ENCODE results near the gene NME5. TPM values are rescaled to one million over a fixed set of nuclear protein-coding genes. Genes with fewer than 3 reads are reported as not detected.
"Not testable (repeated sequence)": the region's sequence is repeated elsewhere in the genome, so short reads cannot be mapped to it uniquely, and the experiment has no call there.

Gene NME5
- total and polyA plus RNA-seq, 8 donors, result 1.5 to 2.7 (median 2.1) TPM; not detected in 3

- TF ChIP-seq POLR2A (IDR thresholded peaks at IDR 0.05), result no peak
- no peak for TF ChIP-seq CTCF (IDR thresholded peaks at IDR 0.05)
- no peak for TF ChIP-seq POLR2AphosphoS5 (IDR thresholded peaks at IDR 0.05)
- Histone ChIP-seq H3K27ac (no peak overlapping the region), H3K4me1 (peaks cover 0 to 5% (median 0%) of the 10 kb centered on the region in 4 donors), H3K9me3 (no peaks in the 10 kb centered on the region), H3K27me3 (no peaks in the 10 kb centered on the region), H3K4me3 (no peak overlapping the region), H3K36me3 (no peaks in the 10 kb centered on the region)
- intact Hi-C loops (cut with DNase I; ENCODE audit: low total_unique reads), result no loop called here
- 16 to 57% (median 52%) methylated on average over 1 of the region's 1 CpG for WGBS, 5 donors
- no peak for DNase-seq
Observed at GRCh38 chr5:138078006-138078643, 61.1 kb downstream of the NME5 start.

GRCh38 chr5:138077064-138077696 is 62.0 kb downstream of the NME5 start:
- Histone ChIP-seq H3K27ac (no peak overlapping the region), H3K4me1 (peaks cover 0 to 5% (median 0%) of the 10 kb centered on the region in 4 donors), H3K36me3 (no peaks in the 10 kb centered on the region), H3K9me3 (no peaks in the 10 kb centered on the region), H3K27me3 (no peaks in the 10 kb centered on the region), H3K4me3 (no peak overlapping the region)
- DNase-seq, result peak; percentile 72 to 83
- peak in 1 of 3 donors; percentile 32 for TF ChIP-seq POLR2AphosphoS5 (IDR thresholded peaks at IDR 0.05)
- no peak for TF ChIP-seq POLR2A (IDR thresholded peaks at IDR 0.05)
- TF ChIP-seq CTCF (IDR thresholded peaks at IDR 0.05), result peak in 5 of 7 experiments; percentile 65 to 79 (median 74)
- no peak for TF ChIP-seq EP300 (IDR thresholded peaks at IDR 0.05)
- intact Hi-C loops (cut with DNase I; ENCODE audit: low total_unique reads), result no loop called here
- WGBS, 5 donors, result 31 to 36% (median 33%) methylated on average over 5 of the region's 5 CpGs

- H3K27ac ChIP-seq; H3K4me1 ChIP-seq; H3K36me3 ChIP-seq; H3K4me3 ChIP-seq; H3K9me3 ChIP-seq; intact Hi-C loops (cut with DNase I; ENCODE audit: low total_unique reads); DNase-seq; H3K27me3 ChIP-seq: not testable (repeated sequence)
- WGBS, 5 donors, result 91 to 94% (median 93%) methylated on average over 10 to 29 of the region's 32 CpGs; no CpG with 5 or more reads in 2 of the 5 donors
Observed at GRCh38 chr5:138070026-138070425, 69.2 kb downstream of the NME5 start.

- H3K27ac ChIP-seq, result no peak overlapping the region
- intact Hi-C loops (cut with DNase I; ENCODE audit: low total_unique reads), result no loop called here
- DNase-seq, result peak; percentile 87 to 88
- no peaks in the 10 kb centered on the region for H3K36me3 ChIP-seq
- peaks cover 0 to 6% (median 0%) of the 10 kb centered on the region in 4 donors for H3K4me1 ChIP-seq
- no peaks in the 10 kb centered on the region for H3K27me3 ChIP-seq
- WGBS, 5 donors, result 8 to 23% (median 17%) methylated on average over 6 of the region's 6 CpGs
- H3K4me3 ChIP-seq, result no peak overlapping the region
- no peaks in the 10 kb centered on the region for H3K9me3 ChIP-seq
- TF ChIP-seq CTCF (IDR thresholded peaks at IDR 0.05) (peak in 5 of 7 experiments; percentile 65 to 79 (median 74)), EP300 (IDR thresholded peaks at IDR 0.05) (no peak), POLR2AphosphoS5 (IDR thresholded peaks at IDR 0.05) (no peak)
Observed at GRCh38 chr5:138068742-138069600, 70.3 kb downstream of the NME5 start.
